ENCODE data around the gene DMBX1. TPM values are rescaled to one million over a fixed set of nuclear protein-coding genes. Genes with fewer than 3 reads are reported as not detected.
A peak's percentile ranks its signal among the peaks of the same experiment; 100 is the strongest.

Gene DMBX1
- total and polyA plus RNA-seq, 5 donors from 2014 or later, result not detected

- Histone ChIP-seq H3K27me3 (ENCODE audit: control insufficient read depth, insufficient read depth, low read length) (peaks cover 4% of the 10 kb centered on the region), H3K36me3 (ENCODE audit: control insufficient read depth, insufficient read depth, low read length) (no peaks in the 10 kb centered on the region), H3K9me3 (ENCODE audit: control insufficient read depth in 2 of 2, low read length in 2 of 2) (no peaks in the 10 kb centered on the region), H3K27ac (ENCODE audit: insufficient read depth, low read length, poor library complexity, severe bottlenecking) (no peak overlapping the region), H3K4me3 (ENCODE audit: low read depth, low read length) (no peak overlapping the region), H3K4me1 (ENCODE audit: control insufficient read depth, insufficient read depth, low read length, poor library complexity, severe bottlenecking) (peaks cover 3% of the 10 kb centered on the region)
- Mint-ChIP-seq H3K9me3 (no peaks in the 10 kb centered on the region), H3K27me3 (peaks cover 68% of the 10 kb centered on the region), H3K36me3 (no peaks in the 10 kb centered on the region), H3K4me1 (peaks cover 0 to 6% (median 4%) of the 10 kb centered on the region in 4 donors), H3K4me3 (no peak overlapping the region), H3K27ac (no peak overlapping the region)
- DNase-seq (no peak), ATAC-seq (ENCODE audit: low read depth in 2 of 2) (no peak)
These were observed 28.4 kb upstream of the DMBX1 start for GRCh38 chr1:46461017-46461808.

- H3K9me3 ChIP-seq (ENCODE audit: control insufficient read depth in 2 of 2, low read length in 2 of 2), result no peaks in the 10 kb centered on the region
- Mint-ChIP-seq H3K9me3 (no peaks in the 10 kb centered on the region), H3K36me3 (no peaks in the 10 kb centered on the region), H3K4me1 (peaks cover 0 to 7% (median 4%) of the 10 kb centered on the region in 4 donors), H3K4me3 (no peak overlapping the region), H3K27me3 (peaks cover 73% of the 10 kb centered on the region), H3K27ac (peak overlapping the region in 1 of 3 donors; percentile 46)
- H3K4me3 ChIP-seq (ENCODE audit: low read depth, low read length), result no peak overlapping the region
- peaks cover 8% of the 10 kb centered on the region for H3K4me1 ChIP-seq (ENCODE audit: control insufficient read depth, insufficient read depth, low read length, poor library complexity, severe bottlenecking)
- DNase-seq (no peak), ATAC-seq (ENCODE audit: low read depth in 2 of 2) (no peak)
- H3K27ac ChIP-seq (ENCODE audit: insufficient read depth, low read length, poor library complexity, severe bottlenecking), result no peak overlapping the region
- no peaks in the 10 kb centered on the region for H3K36me3 ChIP-seq (ENCODE audit: control insufficient read depth, insufficient read depth, low read length)
- H3K27me3 ChIP-seq (ENCODE audit: control insufficient read depth, insufficient read depth, low read length), result peaks cover 4% of the 10 kb centered on the region
These were observed 27.7 kb upstream of the DMBX1 start for GRCh38 chr1:46461809-46462448.

- H3K36me3 ChIP-seq (ENCODE audit: control insufficient read depth, insufficient read depth, low read length), result no peaks in the 10 kb centered on the region
- no peak overlapping the region for H3K27ac ChIP-seq (ENCODE audit: insufficient read depth, low read length, poor library complexity, severe bottlenecking)
- no peaks in the 10 kb centered on the region for H3K36me3 Mint-ChIP-seq
- peaks cover 12% of the 10 kb centered on the region for H3K27me3 ChIP-seq (ENCODE audit: control insufficient read depth, insufficient read depth, low read length)
- peaks cover 75% of the 10 kb centered on the region for H3K27me3 Mint-ChIP-seq
- H3K4me1 ChIP-seq (ENCODE audit: control insufficient read depth, insufficient read depth, low read length, poor library complexity, severe bottlenecking), result peaks cover 12% of the 10 kb centered on the region
- no peak overlapping the region for H3K27ac Mint-ChIP-seq
- peak overlapping the region in 2 of 4 donors; percentile 12 to 16 for H3K4me3 Mint-ChIP-seq
- H3K9me3 ChIP-seq (ENCODE audit: control insufficient read depth in 2 of 2, low read length in 2 of 2), result no peaks in the 10 kb centered on the region
- H3K9me3 Mint-ChIP-seq, result no peaks in the 10 kb centered on the region
- DNase-seq (no peak), ATAC-seq (ENCODE audit: low read depth in 2 of 2) (no peak)
- peaks cover 0 to 14% (median 5%) of the 10 kb centered on the region in 4 donors for H3K4me1 Mint-ChIP-seq
- no peak overlapping the region for H3K4me3 ChIP-seq (ENCODE audit: low read depth, low read length)
These were observed 25.6 kb upstream of the DMBX1 start for GRCh38 chr1:46464013-46464548.

GRCh38 chr1:46464915-46465314 is 24.7 kb upstream of the DMBX1 start:
- no peak for DNase-seq
- Histone ChIP-seq H3K36me3 (ENCODE audit: control insufficient read depth, insufficient read depth, low read length) (no peaks in the 10 kb centered on the region), H3K27me3 (ENCODE audit: control insufficient read depth, insufficient read depth, low read length) (peaks cover 12% of the 10 kb centered on the region), H3K9me3 (ENCODE audit: control insufficient read depth in 2 of 2, low read length in 2 of 2) (no peaks in the 10 kb centered on the region), H3K4me1 (ENCODE audit: control insufficient read depth, insufficient read depth, low read length, poor library complexity, severe bottlenecking) (peaks cover 12% of the 10 kb centered on the region), H3K4me3 (ENCODE audit: low read depth, low read length) (no peak overlapping the region), H3K27ac (ENCODE audit: insufficient read depth, low read length, poor library complexity, severe bottlenecking) (no peak overlapping the region)
- H3K27me3 Mint-ChIP-seq, result peaks cover 76% of the 10 kb centered on the region
- ATAC-seq (ENCODE audit: low read depth in 2 of 2), result no peak
- peaks cover 0 to 14% (median 3%) of the 10 kb centered on the region in 4 donors for H3K4me1 Mint-ChIP-seq
- H3K4me3 Mint-ChIP-seq, result peak overlapping the region in 1 of 4 donors; percentile 16
- H3K36me3 Mint-ChIP-seq, result no peaks in the 10 kb centered on the region
- no peak overlapping the region for H3K27ac Mint-ChIP-seq
- H3K9me3 Mint-ChIP-seq, result no peaks in the 10 kb centered on the region

- H3K27ac ChIP-seq (ENCODE audit: insufficient read depth, low read length, poor library complexity, severe bottlenecking), result no peak overlapping the region
- Mint-ChIP-seq H3K4me1 (peaks cover 0 to 14% (median 2%) of the 10 kb centered on the region in 4 donors), H3K27ac (no peak overlapping the region), H3K9me3 (no peaks in the 10 kb centered on the region), H3K4me3 (peak overlapping the region; percentile 65 to 90 (median 71)), H3K27me3 (peaks cover 69% of the 10 kb centered on the region), H3K36me3 (no peaks in the 10 kb centered on the region)
- ATAC-seq (ENCODE audit: low read depth in 2 of 2) (no peak), DNase-seq (no peak)
- no peaks in the 10 kb centered on the region for H3K9me3 ChIP-seq (ENCODE audit: control insufficient read depth in 2 of 2, low read length in 2 of 2)
- no peak overlapping the region for H3K4me3 ChIP-seq (ENCODE audit: low read depth, low read length)
- H3K36me3 ChIP-seq (ENCODE audit: control insufficient read depth, insufficient read depth, low read length), result no peaks in the 10 kb centered on the region
- H3K4me1 ChIP-seq (ENCODE audit: control insufficient read depth, insufficient read depth, low read length, poor library complexity, severe bottlenecking), result peaks cover 12% of the 10 kb centered on the region
- H3K27me3 ChIP-seq (ENCODE audit: control insufficient read depth, insufficient read depth, low read length), result peaks cover 12% of the 10 kb centered on the region
These were observed 23.6 kb upstream of the DMBX1 start for GRCh38 chr1:46465981-46466476.

- Mint-ChIP-seq H3K4me1 (peaks cover 0 to 14% (median 2%) of the 10 kb centered on the region in 4 donors), H3K36me3 (no peaks in the 10 kb centered on the region), H3K27ac (no peak overlapping the region), H3K9me3 (no peaks in the 10 kb centered on the region), H3K27me3 (peaks cover 64% of the 10 kb centered on the region), H3K4me3 (peak overlapping the region; percentile 58 to 81 (median 70))
- no peaks in the 10 kb centered on the region for H3K36me3 ChIP-seq (ENCODE audit: control insufficient read depth, insufficient read depth, low read length)
- no peak overlapping the region for H3K27ac ChIP-seq (ENCODE audit: insufficient read depth, low read length, poor library complexity, severe bottlenecking)
- peaks cover 12% of the 10 kb centered on the region for H3K4me1 ChIP-seq (ENCODE audit: control insufficient read depth, insufficient read depth, low read length, poor library complexity, severe bottlenecking)
- DNase-seq, result no peak
- H3K27me3 ChIP-seq (ENCODE audit: control insufficient read depth, insufficient read depth, low read length), result peaks cover 12% of the 10 kb centered on the region
- no peaks in the 10 kb centered on the region for H3K9me3 ChIP-seq (ENCODE audit: control insufficient read depth in 2 of 2, low read length in 2 of 2)
- no peak overlapping the region for H3K4me3 ChIP-seq (ENCODE audit: low read depth, low read length)
- ATAC-seq (ENCODE audit: low read depth in 2 of 2), result peak in 1 of 2 donors; percentile 27
These were observed 23.0 kb upstream of the DMBX1 start for GRCh38 chr1:46466477-46467182.

- Histone ChIP-seq H3K4me1 (ENCODE audit: control insufficient read depth, insufficient read depth, low read length, poor library complexity, severe bottlenecking) (peaks cover 12% of the 10 kb centered on the region), H3K27ac (ENCODE audit: insufficient read depth, low read length, poor library complexity, severe bottlenecking) (no peak overlapping the region), H3K9me3 (ENCODE audit: control insufficient read depth in 2 of 2, low read length in 2 of 2) (no peaks in the 10 kb centered on the region), H3K36me3 (ENCODE audit: control insufficient read depth, insufficient read depth, low read length) (no peaks in the 10 kb centered on the region), H3K27me3 (ENCODE audit: control insufficient read depth, insufficient read depth, low read length) (peaks cover 12% of the 10 kb centered on the region), H3K4me3 (ENCODE audit: low read depth, low read length) (no peak overlapping the region)
- Mint-ChIP-seq H3K4me3 (peak overlapping the region; percentile 58 to 81 (median 72)), H3K27me3 (peaks cover 60% of the 10 kb centered on the region), H3K9me3 (no peaks in the 10 kb centered on the region), H3K27ac (no peak overlapping the region), H3K4me1 (peaks cover 0 to 14% (median 2%) of the 10 kb centered on the region in 4 donors), H3K36me3 (no peaks in the 10 kb centered on the region)
- DNase-seq, result no peak
- no peak for ATAC-seq (ENCODE audit: low read depth in 2 of 2)
These were observed 22.5 kb upstream of the DMBX1 start for GRCh38 chr1:46467183-46467504.
